ENCODE measurements around the gene NR1H2. TPM values are rescaled to one million over a fixed set of nuclear protein-coding genes. Genes with fewer than 3 reads are reported as not detected.

NR1H2 gene
- total and polyA plus RNA-seq, 10 of the 15 experiments (the other 5 are each of a cell fraction or from before 2014, with no cell fraction given) = 0.05 to 54.2 (median 35.1) TPM

DNA sequence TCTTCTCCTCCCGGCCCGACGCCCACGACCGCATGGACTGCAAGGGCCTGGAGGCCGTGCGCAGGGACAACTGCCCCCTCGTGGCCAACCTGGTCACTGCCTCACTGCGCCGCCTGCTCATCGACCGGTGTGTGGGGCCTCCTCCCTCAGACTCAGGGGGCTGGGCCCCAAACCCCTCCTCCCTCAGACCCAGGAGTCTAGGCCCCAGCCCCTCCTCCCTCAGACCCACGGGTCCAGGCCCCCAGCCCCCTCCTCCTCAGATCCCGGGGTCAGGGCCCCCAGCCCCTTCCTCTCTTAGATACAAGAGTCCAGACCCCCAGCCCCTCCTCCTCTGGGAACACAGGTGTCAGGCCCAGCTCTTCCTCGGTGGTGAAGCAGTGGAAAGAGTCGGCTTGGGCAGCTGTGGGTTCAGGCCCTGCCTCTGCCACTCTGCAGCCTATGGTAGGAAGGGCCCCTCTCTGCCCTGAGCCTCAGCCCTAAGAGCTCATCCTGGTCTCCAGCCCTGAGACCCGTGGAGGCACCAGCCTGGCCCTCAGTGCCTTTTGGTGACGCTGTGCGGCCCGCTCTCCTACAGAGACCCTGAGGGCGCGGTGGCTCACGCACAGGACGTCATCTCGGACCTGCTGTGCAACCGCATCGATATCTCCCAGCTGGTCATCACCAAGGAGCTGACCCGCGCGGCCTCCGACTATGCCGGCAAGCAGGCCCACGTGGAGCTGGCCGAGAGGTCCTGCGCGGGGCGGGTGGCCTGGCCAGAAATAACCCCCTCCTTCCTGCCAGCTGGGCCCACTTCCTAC, 38.8 kb downstream of the NR1H2 start (continued):
- TF ChIP-seq, protein P1, sequence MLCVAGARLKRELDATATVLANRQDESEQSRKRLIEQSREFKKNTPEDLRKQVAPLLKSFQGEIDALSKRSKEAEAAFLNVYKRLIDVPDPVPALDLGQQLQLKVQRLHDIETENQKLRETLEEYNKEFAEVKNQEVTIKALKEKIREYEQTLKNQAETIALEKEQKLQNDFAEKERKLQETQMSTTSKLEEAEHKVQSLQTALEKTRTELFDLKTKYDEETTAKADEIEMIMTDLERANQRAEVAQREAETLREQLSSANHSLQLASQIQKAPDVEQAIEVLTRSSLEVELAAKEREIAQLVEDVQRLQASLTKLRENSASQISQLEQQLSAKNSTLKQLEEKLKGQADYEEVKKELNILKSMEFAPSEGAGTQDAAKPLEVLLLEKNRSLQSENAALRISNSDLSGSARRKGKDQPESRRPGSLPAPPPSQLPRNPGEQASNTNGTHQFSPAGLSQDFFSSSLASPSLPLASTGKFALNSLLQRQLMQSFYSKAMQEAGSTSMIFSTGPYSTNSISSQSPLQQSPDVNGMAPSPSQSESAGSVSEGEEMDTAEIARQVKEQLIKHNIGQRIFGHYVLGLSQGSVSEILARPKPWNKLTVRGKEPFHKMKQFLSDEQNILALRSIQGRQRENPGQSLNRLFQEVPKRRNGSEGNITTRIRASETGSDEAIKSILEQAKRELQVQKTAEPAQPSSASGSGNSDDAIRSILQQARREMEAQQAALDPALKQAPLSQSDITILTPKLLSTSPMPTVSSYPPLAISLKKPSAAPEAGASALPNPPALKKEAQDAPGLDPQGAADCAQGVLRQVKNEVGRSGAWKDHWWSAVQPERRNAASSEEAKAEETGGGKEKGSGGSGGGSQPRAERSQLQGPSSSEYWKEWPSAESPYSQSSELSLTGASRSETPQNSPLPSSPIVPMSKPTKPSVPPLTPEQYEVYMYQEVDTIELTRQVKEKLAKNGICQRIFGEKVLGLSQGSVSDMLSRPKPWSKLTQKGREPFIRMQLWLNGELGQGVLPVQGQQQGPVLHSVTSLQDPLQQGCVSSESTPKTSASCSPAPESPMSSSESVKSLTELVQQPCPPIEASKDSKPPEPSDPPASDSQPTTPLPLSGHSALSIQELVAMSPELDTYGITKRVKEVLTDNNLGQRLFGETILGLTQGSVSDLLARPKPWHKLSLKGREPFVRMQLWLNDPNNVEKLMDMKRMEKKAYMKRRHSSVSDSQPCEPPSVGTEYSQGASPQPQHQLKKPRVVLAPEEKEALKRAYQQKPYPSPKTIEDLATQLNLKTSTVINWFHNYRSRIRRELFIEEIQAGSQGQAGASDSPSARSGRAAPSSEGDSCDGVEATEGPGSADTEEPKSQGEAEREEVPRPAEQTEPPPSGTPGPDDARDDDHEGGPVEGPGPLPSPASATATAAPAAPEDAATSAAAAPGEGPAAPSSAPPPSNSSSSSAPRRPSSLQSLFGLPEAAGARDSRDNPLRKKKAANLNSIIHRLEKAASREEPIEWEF (IDR thresholded peaks at IDR 0.05; ENCODE audit: insufficient replicate concordance, low read depth, low read length) = no peak
- TF ChIP-seq GABPA (IDR thresholded peaks at IDR 0.05; ENCODE audit: low read depth) (no peak), NFXL1 (IDR thresholded peaks at IDR 0.05; ENCODE audit: borderline replicate concordance) (no peak), IRF4 (IDR thresholded peaks at IDR 0.05; ENCODE audit: low read depth, low read length) (0 out of 2 replicates have a peak, but pooled peaks have one; percentile 12), NR2C2 (IDR thresholded peaks at IDR 0.05; ENCODE audit: borderline replicate concordance, control insufficient read depth, insufficient read length, low read depth) (no peak), SP1 (IDR thresholded peaks at IDR 0.05; ENCODE audit: low read depth, low read length) (peak; percentile 31), PAX5 (IDR thresholded peaks at IDR 0.05; ENCODE audit: borderline replicate concordance, low read depth, low read length) (no peak), FOXM1 (IDR thresholded peaks at IDR 0.05; ENCODE audit: low read depth, low read length) (no peak), BHLHE40 (IDR thresholded peaks at IDR 0.05; ENCODE audit: borderline replicate concordance in 1 of 2, low read depth in 2 of 2, low read length in 1 of 2) (peak; percentile 37 to 63; a peak in 2 of 4 replicates), RFX5 (IDR thresholded peaks at IDR 0.05; ENCODE audit: low read depth, low read length) (0 out of 2 replicates have a peak, but pooled peaks have one; percentile 9), NRF1 (conservative IDR thresholded peaks at IDR 0.05; ENCODE audit: low read depth, low read length) (no peak), SIN3A (IDR thresholded peaks at IDR 0.05; ENCODE audit: low read depth, low read length) (0 out of 2 replicates have a peak, but pooled peaks have one; percentile 37), SMARCA5 (IDR thresholded peaks at IDR 0.05) (peak; percentile 82), SIX5 (IDR thresholded peaks at IDR 0.05; ENCODE audit: low read depth, low read length, severe bottlenecking) (no peak), SMC3 (IDR thresholded peaks at IDR 0.05; ENCODE audit: borderline replicate concordance, low read length) (peak; percentile 66)
- TF ChIP-seq, protein P2, sequence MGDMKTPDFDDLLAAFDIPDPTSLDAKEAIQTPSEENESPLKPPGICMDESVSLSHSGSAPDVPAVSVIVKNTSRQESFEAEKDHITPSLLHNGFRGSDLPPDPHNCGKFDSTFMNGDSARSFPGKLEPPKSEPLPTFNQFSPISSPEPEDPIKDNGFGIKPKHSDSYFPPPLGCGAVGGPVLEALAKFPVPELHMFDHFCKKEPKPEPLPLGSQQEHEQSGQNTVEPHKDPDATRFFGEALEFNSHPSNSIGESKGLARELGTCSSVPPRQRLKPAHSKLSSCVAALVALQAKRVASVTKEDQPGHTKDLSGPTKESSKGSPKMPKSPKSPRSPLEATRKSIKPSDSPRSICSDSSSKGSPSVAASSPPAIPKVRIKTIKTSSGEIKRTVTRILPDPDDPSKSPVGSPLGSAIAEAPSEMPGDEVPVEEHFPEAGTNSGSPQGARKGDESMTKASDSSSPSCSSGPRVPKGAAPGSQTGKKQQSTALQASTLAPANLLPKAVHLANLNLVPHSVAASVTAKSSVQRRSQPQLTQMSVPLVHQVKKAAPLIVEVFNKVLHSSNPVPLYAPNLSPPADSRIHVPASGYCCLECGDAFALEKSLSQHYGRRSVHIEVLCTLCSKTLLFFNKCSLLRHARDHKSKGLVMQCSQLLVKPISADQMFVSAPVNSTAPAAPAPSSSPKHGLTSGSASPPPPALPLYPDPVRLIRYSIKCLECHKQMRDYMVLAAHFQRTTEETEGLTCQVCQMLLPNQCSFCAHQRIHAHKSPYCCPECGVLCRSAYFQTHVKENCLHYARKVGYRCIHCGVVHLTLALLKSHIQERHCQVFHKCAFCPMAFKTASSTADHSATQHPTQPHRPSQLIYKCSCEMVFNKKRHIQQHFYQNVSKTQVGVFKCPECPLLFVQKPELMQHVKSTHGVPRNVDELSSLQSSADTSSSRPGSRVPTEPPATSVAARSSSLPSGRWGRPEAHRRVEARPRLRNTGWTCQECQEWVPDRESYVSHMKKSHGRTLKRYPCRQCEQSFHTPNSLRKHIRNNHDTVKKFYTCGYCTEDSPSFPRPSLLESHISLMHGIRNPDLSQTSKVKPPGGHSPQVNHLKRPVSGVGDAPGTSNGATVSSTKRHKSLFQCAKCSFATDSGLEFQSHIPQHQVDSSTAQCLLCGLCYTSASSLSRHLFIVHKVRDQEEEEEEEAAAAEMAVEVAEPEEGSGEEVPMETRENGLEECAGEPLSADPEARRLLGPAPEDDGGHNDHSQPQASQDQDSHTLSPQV (IDR thresholded peaks at IDR 0.05) = 0 out of 2 replicates have a peak, but pooled peaks have one; percentile 18
- TF ChIP-seq, protein P3, sequence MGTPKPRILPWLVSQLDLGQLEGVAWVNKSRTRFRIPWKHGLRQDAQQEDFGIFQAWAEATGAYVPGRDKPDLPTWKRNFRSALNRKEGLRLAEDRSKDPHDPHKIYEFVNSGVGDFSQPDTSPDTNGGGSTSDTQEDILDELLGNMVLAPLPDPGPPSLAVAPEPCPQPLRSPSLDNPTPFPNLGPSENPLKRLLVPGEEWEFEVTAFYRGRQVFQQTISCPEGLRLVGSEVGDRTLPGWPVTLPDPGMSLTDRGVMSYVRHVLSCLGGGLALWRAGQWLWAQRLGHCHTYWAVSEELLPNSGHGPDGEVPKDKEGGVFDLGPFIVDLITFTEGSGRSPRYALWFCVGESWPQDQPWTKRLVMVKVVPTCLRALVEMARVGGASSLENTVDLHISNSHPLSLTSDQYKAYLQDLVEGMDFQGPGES (IDR thresholded peaks at IDR 0.05) = no peak
- TF ChIP-seq, protein P4, sequence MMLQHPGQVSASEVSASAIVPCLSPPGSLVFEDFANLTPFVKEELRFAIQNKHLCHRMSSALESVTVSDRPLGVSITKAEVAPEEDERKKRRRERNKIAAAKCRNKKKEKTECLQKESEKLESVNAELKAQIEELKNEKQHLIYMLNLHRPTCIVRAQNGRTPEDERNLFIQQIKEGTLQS (IDR thresholded peaks at IDR 0.05; ENCODE audit: borderline replicate concordance, extremely low read depth, low read depth, low read length) = no peak

Data from GM12878 (cell line).